VCaP (cell line): Measurements from ENCODE around the gene MOB2.

Experiments used
- H3K27ac ChIP-seq: fragments of 450-650 bp; 2 replicates; pipeline ENCODE4 v1.5.1; 2017
- TF ChIP-seq, protein P1 (sequence below): fragments of 450-650 bp; conservative IDR thresholded peaks from 2 replicates; pipeline ENCODE4 v1.5.1; 2017; ENCODE audit warnings: mild to moderate bottlenecking, moderate library complexity

MOB2 gene, protein sequence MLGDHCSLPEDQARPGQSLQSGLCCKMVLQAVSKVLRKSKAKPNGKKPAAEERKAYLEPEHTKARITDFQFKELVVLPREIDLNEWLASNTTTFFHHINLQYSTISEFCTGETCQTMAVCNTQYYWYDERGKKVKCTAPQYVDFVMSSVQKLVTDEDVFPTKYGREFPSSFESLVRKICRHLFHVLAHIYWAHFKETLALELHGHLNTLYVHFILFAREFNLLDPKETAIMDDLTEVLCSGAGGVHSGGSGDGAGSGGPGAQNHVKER

DNA sequence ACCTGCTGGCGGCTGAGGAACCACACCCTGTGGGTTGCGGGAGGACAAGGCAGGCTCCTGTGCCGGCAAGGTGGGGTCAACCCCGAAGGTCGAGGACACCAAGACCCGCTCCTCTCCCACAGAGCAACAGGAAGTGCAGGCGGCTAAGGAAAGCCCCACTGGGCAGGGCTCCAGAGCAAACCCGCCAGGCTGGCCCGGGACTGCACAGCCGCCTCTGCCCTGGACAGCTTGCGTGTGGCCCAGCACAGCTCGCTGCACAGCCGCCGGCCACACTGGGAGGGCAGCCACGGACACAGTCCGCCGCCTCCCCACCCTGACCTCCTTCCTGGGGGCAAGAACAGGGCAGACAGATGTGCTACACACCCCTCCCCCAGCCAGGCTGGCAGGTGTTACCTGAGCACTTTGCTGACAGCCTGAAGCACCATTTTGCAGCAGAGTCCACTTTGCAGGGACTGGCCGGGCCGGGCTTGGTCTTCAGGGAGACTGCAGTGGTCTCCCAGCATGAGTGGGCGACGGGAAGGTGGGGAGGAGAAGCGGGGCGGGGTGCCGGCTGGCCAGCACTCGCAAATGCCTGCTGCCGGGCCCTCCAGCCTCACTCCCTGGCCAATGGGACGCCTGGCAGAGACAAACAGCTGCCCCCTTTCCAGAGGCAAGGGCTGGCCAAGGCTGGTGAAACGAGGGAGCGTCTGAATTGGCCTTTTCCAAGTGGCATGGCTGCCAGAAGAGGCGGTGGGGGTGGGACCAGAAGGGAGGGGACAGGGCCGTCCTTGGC is at the start of gene MOB2:
TSS of gene MOB2 (minus strand) at position 726 of the 772 bp plus-strand sequence. CDS start at position 503, 223 bp downstream.
- TF ChIP-seq, protein P1, sequence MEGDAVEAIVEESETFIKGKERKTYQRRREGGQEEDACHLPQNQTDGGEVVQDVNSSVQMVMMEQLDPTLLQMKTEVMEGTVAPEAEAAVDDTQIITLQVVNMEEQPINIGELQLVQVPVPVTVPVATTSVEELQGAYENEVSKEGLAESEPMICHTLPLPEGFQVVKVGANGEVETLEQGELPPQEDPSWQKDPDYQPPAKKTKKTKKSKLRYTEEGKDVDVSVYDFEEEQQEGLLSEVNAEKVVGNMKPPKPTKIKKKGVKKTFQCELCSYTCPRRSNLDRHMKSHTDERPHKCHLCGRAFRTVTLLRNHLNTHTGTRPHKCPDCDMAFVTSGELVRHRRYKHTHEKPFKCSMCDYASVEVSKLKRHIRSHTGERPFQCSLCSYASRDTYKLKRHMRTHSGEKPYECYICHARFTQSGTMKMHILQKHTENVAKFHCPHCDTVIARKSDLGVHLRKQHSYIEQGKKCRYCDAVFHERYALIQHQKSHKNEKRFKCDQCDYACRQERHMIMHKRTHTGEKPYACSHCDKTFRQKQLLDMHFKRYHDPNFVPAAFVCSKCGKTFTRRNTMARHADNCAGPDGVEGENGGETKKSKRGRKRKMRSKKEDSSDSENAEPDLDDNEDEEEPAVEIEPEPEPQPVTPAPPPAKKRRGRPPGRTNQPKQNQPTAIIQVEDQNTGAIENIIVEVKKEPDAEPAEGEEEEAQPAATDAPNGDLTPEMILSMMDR: no peak
- H3K27ac ChIP-seq: peak within 1 kb of the TSS; percentile 52

DNA sequence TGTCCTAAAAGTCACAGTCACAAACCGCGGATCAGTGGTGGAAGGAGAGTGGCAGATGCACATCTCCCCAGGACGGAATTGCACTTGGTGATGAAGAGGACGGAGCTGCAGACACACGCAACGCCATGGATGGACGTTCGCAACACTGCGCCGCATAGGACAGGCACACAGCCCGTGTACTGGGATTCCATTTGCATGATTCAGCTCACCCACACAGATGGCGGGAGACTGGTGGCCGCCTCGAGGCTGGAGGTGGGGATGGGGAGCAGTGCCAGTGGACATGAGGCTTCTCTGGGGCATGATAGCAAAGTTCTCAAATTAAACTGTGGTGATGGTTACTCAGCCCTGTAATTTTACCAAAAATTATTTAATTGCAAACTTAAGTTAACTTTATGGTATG is 48.1 kb upstream of the MOB2 start:
- H3K27ac ChIP-seq: no peak overlapping the region
- TF ChIP-seq, protein P1: no peak

DNA sequence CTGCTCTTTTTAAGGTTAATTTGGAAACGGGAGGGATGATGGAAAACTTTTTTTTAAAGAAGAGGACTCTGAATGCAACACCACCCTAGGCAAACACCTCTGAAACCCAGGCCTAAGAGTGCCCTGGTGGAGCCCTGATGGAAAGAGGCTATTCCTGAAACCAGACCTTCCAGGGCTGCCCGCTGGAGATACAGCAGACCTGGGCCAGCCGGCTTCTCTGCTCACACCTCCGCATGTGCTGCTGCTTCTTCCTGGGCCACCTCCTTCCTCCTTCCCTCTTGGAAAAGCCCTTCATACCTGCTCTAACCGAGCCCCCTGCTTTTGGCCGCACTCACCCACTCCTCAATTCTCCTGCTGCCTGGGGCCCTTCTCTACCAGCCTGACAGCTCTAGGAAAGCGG is 47.6 kb upstream of the MOB2 start:
- no peak overlapping the region for H3K27ac ChIP-seq
- TF ChIP-seq, protein P1: no peak

DNA sequence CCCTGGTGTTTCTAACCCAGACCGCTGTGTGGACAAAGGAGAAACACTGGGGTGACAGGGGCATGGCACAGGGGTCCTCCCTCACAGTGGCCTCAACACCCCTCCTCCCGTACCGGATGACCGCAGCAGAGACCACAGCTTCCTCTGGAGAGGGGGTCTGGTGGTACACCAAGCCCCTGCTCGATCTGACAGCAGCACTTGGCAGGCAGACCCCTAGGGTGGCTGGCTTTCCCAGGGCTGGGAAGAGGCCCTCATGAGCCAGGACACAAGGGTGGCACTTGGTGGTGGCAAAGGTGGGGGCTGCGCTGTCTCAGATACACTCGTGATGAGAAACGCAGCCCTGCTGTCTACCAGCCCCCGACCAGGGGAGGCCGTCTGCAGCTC is 46.8 kb upstream of the MOB2 start:
- TF ChIP-seq, protein P1: no peak

DNA sequence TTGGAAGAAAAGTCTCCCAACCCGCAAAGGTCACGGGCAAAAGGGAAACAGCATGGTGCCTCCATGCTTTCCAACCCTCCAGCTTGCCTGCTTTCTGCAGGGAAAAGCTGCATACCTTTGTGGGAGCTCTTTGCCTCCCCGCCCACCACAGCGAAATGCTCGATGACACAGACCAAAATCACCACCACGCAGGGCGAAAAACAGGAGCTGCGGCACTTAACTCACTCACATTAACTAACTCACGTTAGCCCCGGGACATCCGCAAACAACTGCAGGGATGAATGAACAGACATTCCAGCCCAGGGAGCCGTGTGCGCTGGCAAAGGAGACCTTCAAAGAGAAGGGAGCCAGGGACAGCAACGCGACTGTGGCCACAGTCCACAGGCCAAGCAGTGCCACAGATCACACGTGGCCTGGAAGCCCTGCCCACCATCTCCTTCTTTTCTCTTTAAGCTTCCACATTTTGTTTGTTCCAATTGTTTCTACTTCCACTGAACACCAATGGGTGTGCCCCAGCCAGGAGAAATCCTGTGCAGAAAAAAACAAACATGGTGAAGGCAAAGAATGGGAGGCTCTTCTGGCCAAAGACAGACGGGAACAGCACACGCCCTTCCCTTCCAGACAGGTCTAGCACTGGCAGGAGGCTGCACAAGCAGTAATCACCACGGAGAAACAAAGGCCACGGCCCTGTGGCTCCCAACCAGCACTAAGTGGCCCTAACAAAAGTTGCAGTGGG is 46.2 kb upstream of the MOB2 start:
- H3K27ac ChIP-seq: no peak overlapping the region
- TF ChIP-seq, protein P1: no peak

More for the DNA sequence above, 46.8 kb upstream of the MOB2 start:
- H3K27ac ChIP-seq: no peak overlapping the region

DNA sequence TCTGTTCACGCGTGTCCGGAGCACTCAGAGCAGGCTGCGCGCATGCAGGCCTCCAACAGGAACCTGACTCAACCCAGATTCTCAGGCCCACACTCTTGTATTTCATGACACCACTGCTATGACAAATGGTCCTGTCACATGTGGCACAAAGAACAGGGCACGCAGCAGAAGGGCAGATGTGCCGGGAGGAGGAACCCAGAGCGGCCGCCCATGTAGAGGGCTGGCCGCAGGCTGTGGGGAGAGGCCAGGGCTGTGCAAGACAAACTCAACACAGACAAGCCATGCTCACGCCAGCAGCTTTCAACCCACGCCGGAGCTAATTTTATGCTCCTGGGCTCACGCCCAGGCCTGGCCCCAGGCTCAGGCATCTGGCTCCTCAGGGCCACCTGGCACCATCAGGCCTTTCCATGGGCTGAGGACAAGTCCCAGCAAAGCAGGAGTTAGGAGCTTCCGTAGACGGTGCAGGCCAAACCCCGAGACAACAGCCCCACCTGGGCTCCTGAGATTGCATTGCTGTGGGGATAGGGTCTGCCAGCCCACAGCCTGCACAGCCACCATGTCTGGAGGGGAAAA is 45.5 kb upstream of the MOB2 start:
- TF ChIP-seq, protein P1: no peak
- no peak overlapping the region for H3K27ac ChIP-seq
